Peyer's patch (tissue), 4 donors: ENCODE results near the gene MPHOSPH9.

Experiments used
- POLR2A ChIP-seq, 2 donors: fragments of 450-650 bp; IDR thresholded peaks; one replicate each; pipeline ENCODE4 v1.5.1; 2017; ENCODE audit warnings: antibody characterized with exemption in 2 of 2, mild to moderate bottlenecking in 2 of 2, moderate library complexity in 2 of 2
- TF ChIP-seq, protein P1 (sequence below), 6 experiments: fragments of 450-650 bp in 4 of 6; fragments of 200-600 bp in 2 of 6; sonication (generic) in 1 of 6; IDR thresholded peaks; one replicate each; pipeline ENCODE4 v1.5.1; 2017 to 2019; ENCODE audit warnings: antibody characterized with exemption in 6 of 6, mild to moderate bottlenecking in 3 of 6, moderate library complexity in 1 of 6

DNA sequence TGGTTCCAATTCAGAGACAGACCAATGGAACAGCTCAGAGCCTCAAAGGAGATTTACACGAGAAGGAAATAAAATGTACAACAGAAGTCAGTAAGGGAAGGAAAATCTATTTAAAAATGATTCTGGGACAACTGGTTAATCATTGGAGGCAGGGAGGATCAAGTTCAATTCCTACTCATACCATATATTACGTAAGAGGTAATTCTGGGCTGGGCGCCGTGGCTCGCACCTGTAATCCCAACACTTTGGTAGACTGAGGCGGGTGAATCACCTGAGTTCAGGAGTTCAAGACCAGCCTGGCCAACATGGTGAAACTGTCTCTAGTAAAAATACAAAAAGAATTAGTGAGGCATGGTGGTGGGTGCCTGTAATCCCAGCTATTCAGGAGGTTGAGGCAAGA, 45.3 kb downstream of the MPHOSPH9 start:
- TF ChIP-seq, protein P1, sequence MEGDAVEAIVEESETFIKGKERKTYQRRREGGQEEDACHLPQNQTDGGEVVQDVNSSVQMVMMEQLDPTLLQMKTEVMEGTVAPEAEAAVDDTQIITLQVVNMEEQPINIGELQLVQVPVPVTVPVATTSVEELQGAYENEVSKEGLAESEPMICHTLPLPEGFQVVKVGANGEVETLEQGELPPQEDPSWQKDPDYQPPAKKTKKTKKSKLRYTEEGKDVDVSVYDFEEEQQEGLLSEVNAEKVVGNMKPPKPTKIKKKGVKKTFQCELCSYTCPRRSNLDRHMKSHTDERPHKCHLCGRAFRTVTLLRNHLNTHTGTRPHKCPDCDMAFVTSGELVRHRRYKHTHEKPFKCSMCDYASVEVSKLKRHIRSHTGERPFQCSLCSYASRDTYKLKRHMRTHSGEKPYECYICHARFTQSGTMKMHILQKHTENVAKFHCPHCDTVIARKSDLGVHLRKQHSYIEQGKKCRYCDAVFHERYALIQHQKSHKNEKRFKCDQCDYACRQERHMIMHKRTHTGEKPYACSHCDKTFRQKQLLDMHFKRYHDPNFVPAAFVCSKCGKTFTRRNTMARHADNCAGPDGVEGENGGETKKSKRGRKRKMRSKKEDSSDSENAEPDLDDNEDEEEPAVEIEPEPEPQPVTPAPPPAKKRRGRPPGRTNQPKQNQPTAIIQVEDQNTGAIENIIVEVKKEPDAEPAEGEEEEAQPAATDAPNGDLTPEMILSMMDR (IDR thresholded peaks at IDR 0.05): no peak
- TF ChIP-seq POLR2A (IDR thresholded peaks at IDR 0.05): no peak
